Left forelimb (tissue), 1 donor: Measurements from ENCODE around the gene SLC17A9.

Experiments
- DNase-seq: peaks from one replicate; pipeline ENCODE4 v3.0.0-alpha.2; 2018; ENCODE audit warnings: low spot score

SLC17A9 gene

GRCh38 chr20:62984666-62985443, 32.3 kb downstream of the SLC17A9 start:
- DNase-seq, result no peak

GRCh38 chr20:62985444-62985778, 32.9 kb downstream of the SLC17A9 start:
- DNase-seq, result no peak

GRCh38 chr20:62986257-62986800, 33.8 kb downstream of the SLC17A9 start:
- no peak for DNase-seq

- no peak for DNase-seq
Observed at GRCh38 chr20:62987114-62987513, 34.6 kb downstream of the SLC17A9 start.

- DNase-seq, result no peak
Observed at GRCh38 chr20:62989201-62989601, 36.7 kb downstream of the SLC17A9 start.

- no peak for DNase-seq
Observed at GRCh38 chr20:62990306-62990825, 37.9 kb downstream of the SLC17A9 start.

GRCh38 chr20:62991196-62991807, 38.8 kb downstream of the SLC17A9 start:
- no peak for DNase-seq

GRCh38 chr20:62991863-62992262, 39.4 kb downstream of the SLC17A9 start:
- DNase-seq, result no peak

- no peak for DNase-seq
Observed at GRCh38 chr20:62993856-62994494, 41.5 kb downstream of the SLC17A9 start.

GRCh38 chr20:62994869-62995281, 42.4 kb downstream of the SLC17A9 start:
- DNase-seq, result no peak

GRCh38 chr20:62995481-62995880, 43.0 kb downstream of the SLC17A9 start:
- no peak for DNase-seq

GRCh38 chr20:62995898-62996595, 43.5 kb downstream of the SLC17A9 start:
- no peak for DNase-seq

- DNase-seq, result no peak
Observed at GRCh38 chr20:62996596-62996982, 44.1 kb downstream of the SLC17A9 start.

- DNase-seq, result no peak
Observed at GRCh38 chr20:62997417-62998035, 45.0 kb downstream of the SLC17A9 start.

- DNase-seq, result no peak
Observed at GRCh38 chr20:62998449-62998848, 45.9 kb downstream of the SLC17A9 start.

- DNase-seq, result no peak
Observed at GRCh38 chr20:62999580-62999979, 47.1 kb downstream of the SLC17A9 start.

GRCh38 chr20:63000036-63000435, 47.5 kb downstream of the SLC17A9 start:
- no peak for DNase-seq

- no peak for DNase-seq
Observed at GRCh38 chr20:63000958-63001357, 48.4 kb downstream of the SLC17A9 start.

- DNase-seq, result no peak
Observed at GRCh38 chr20:63002511-63002910, 50.0 kb downstream of the SLC17A9 start.

GRCh38 chr20:63003546-63003945, 51.0 kb downstream of the SLC17A9 start:
- DNase-seq, result no peak

GRCh38 chr20:63004607-63005364, 52.3 kb downstream of the SLC17A9 start:
- DNase-seq, result no peak
